Stomach (tissue), 4 donors: ENCODE results near the gene PMFBP1.

ENCODE experiments used
- EP300 ChIP-seq: sonication (generic); formaldehyde crosslinking; IDR thresholded peaks from one replicate; pipeline ENCODE4 v1.6.1; 2017; ENCODE audit warnings: antibody characterized with exemption
- POLR2A ChIP-seq, 4 donors: fragments of 450-650 bp; IDR thresholded peaks; one replicate each; pipeline ENCODE4 v1.6.1; 2016; ENCODE audit warnings: antibody characterized with exemption in 4 of 4, control low read depth in 2 of 4, mild to moderate bottlenecking in 1 of 4, moderate library complexity in 1 of 4
- POLR2AphosphoS5 ChIP-seq, 3 donors: sonication (generic); formaldehyde crosslinking; IDR thresholded peaks; one replicate each; pipeline ENCODE4 v1.6.1; 2016; ENCODE audit warnings: antibody characterized with exemption in 3 of 3
- TF ChIP-seq, protein P1 (sequence below), 7 experiments: fragments of 450-650 bp in 4 of 7; fragments of 200-600 bp in 3 of 7; sonication (generic) in 3 of 7; IDR thresholded peaks; one replicate each; pipeline ENCODE4 v1.5.1; 2016 to 2019; ENCODE audit warnings: antibody characterized with exemption in 7 of 7, control low read depth in 2 of 7, mild to moderate bottlenecking in 1 of 7

DNA sequence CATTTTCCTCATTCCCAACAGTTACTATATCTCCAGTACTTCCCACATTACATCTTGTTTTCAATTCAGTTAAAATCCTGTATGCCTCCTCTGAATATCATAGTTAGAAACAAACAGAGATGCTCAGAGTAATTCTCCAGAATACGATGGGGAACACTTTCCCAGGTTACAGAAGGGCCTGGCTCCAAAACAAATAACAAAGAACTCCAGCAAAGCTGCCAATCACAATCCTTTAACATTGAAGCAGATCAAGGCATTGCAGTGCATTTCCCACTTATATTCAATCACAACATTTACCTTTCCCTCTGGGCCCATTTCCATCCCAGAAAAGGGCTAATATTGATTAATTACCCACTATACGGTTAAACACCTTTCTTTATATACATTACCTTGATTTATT lies 29.4 kb upstream of the PMFBP1 start:
- TF ChIP-seq, protein P1, sequence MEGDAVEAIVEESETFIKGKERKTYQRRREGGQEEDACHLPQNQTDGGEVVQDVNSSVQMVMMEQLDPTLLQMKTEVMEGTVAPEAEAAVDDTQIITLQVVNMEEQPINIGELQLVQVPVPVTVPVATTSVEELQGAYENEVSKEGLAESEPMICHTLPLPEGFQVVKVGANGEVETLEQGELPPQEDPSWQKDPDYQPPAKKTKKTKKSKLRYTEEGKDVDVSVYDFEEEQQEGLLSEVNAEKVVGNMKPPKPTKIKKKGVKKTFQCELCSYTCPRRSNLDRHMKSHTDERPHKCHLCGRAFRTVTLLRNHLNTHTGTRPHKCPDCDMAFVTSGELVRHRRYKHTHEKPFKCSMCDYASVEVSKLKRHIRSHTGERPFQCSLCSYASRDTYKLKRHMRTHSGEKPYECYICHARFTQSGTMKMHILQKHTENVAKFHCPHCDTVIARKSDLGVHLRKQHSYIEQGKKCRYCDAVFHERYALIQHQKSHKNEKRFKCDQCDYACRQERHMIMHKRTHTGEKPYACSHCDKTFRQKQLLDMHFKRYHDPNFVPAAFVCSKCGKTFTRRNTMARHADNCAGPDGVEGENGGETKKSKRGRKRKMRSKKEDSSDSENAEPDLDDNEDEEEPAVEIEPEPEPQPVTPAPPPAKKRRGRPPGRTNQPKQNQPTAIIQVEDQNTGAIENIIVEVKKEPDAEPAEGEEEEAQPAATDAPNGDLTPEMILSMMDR (IDR thresholded peaks at IDR 0.05) = no peak
- no peak for TF ChIP-seq POLR2A (IDR thresholded peaks at IDR 0.05)
- TF ChIP-seq EP300 = no peak
- no peak for TF ChIP-seq POLR2AphosphoS5 (IDR thresholded peaks at IDR 0.05)
